Measurements from ENCODE around the gene RBM20.
A peak's percentile ranks its signal among the peaks of the same experiment; 100 is the strongest.
"Not testable (repeated sequence)": the region's sequence is repeated elsewhere in the genome, so short reads cannot be mapped to it uniquely, and the experiment has no call there.

The RBM20 gene

GRCh38 chr10:110861476-110861875, 217.3 kb downstream of the RBM20 start:
- FAIRE-seq: no peak

- no peak for FAIRE-seq
These were observed 218.0 kb downstream of the RBM20 start for GRCh38 chr10:110861930-110862649.

- FAIRE-seq: no peak
These were observed 218.8 kb downstream of the RBM20 start for GRCh38 chr10:110862961-110863360.

GRCh38 chr10:110863361-110863760, 219.2 kb downstream of the RBM20 start:
- FAIRE-seq: no peak

- no peak for FAIRE-seq
These were observed 219.8 kb downstream of the RBM20 start for GRCh38 chr10:110863956-110864355.

GRCh38 chr10:110864662-110865140, 220.6 kb downstream of the RBM20 start:
- peak; percentile 59 for FAIRE-seq

- no peak for FAIRE-seq
These were observed 221.2 kb downstream of the RBM20 start for GRCh38 chr10:110865186-110865808.

GRCh38 chr10:110865809-110866482, 221.8 kb downstream of the RBM20 start:
- FAIRE-seq: peak; percentile 96

GRCh38 chr10:110867011-110867806, 223.1 kb downstream of the RBM20 start:
- FAIRE-seq: not testable (repeated sequence)

GRCh38 chr10:110867807-110868465, 223.8 kb downstream of the RBM20 start:
- FAIRE-seq: no peak

DNA sequence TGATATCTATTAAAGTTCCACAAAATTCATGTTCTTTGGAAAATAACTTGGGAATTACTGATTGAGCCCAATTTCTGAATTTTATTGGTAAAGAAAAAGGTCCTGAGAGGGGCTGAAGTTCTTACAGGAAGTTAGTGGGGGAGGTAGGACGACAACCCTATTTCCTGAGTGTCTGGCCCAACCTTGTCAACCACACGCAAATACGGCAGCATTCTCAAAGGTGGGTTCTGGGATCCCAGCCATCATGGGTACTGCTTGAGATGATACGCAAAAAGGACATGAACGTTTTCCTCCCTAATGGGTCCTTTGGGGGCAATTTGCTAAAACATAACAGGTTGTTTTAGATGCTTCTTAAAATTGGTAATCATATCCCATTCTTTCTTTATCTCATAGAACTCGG, 224.8 kb downstream of the RBM20 start:
- FAIRE-seq: no peak

DNA sequence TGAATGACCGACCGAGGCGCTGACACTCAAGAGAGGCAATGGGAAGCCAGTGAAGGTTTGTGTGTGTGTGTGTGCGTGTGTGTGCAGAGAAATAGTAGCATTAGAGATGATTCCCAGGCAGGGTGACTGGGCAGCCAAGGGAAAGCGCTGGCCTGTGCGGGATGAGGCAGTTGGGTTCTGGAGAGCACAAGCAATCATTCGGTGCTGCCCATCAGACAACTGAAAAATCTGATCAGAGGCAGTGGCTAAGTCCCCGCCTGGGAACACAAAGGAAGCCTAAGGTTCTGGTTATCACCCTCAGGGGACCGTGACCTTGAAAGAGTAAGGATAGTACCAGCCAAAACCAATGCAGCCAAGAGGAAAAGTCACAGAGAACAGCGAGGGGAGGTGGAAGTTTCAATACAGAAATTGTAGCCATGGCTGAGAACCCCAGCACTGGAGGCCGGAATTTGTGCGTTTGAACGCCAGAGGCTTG, 226.7 kb downstream of the RBM20 start:
- no peak for FAIRE-seq

GRCh38 chr10:110871298-110872084, 227.4 kb downstream of the RBM20 start, which contains the start of gene PDCD4:
Gene PDCD4 (plus strand): TSS chr10:110871928. CDS start chr10:110876028, 4,100 bp downstream.
- peak; percentile 99 for FAIRE-seq

- no peak for FAIRE-seq
These were observed 228.2 kb downstream of the RBM20 start for GRCh38 chr10:110872145-110872983.

DNA sequence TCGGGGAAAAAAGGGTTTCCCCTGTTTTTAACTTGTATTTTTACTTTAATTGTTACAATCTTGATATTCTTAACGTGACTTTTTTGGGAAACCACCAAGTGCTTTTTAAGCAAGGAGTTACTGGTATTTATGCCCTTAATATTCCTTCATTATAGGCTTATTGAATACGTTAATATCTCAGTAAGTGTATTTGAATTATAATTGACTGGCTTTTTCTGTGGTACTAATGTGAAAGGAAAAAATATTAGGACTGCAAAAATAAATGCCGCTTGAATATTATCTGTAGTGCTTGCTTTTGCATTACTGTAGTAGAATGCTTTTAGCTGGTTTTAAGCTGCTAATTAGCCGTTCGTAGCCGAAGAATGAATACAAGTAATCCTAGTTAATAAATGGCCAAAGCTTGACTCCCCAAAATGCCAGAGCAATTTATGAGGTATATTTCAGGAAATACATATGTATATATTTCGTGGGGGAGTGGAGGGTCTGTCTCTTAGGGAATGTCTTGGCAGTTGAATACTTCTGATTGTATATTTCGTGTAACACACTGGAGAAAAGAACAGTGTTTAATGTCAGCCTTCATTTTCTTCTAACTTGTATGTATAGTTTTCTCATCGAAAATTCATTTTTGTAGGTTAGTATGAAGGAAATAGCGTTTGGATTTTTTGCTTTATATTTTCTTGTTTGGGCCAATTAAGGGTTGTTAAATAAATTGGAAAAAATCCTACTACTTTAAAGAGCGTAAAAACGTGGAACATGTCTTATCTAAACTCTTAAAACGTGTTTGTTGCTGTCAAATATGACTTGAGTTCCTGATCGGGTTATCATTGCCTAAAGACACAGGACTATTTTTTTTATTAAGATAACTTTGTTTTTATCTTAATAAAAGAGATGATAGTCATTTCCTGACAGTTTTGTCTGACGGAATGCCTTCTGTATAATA, 229.1 kb downstream of the RBM20 start:
- FAIRE-seq: no peak

GRCh38 chr10:110873951-110874350, 229.8 kb downstream of the RBM20 start:
- no peak for FAIRE-seq

GRCh38 chr10:110876000-110876399, 231.9 kb downstream of the RBM20 start:
- FAIRE-seq: no peak

DNA sequence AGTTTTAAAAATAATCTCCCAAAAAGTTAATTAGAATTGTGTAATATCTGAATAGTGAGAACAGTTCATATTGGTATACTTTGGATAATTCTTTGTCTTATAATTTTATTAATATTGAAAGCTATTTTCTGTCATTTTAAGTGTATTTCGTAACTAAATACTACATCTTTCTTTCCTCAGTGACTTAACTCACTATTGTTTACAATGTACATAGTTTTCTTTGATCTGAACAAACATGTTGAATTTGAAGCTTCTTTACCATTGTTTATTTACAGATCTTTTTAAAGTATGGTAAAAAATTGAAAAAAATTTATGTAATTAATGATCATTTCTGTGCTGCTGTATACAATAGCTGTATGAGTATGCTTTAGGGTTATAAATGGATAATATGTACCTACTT, 232.7 kb downstream of the RBM20 start:
- FAIRE-seq: no peak

DNA sequence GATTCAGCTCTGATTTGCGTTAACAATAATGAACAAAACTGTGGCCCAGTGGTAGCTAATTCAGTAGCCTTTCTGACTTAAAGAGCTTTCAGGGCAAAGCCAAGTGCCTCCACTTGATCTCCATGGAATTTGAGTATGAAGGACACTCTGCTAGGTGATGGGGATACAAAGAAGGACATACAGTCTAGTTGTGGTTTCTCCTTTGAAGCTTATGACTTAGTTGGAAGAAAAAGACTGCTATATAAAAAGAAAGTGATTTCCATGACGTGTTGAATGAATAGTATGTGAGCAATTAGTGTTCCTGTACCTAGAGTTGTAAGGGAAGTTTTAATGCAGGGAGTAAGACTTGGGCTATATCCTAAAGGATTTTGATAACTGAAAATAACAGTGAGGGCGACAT, 235.9 kb downstream of the RBM20 start:
- no peak for FAIRE-seq

Measured in G401.6 (cell line).